GM12864 (cell line): ENCODE results near the gene GBX2.

ENCODE experiments used
- DNase-seq: peaks from one replicate; pipeline ENCODE4 v3.0.0-alpha.2; 2011; ENCODE audit warnings: low read depth
- H3K4me3 ChIP-seq: 2 replicates; pipeline ENCODE4 v1.5.1; 2011; ENCODE audit warnings: mild to moderate bottlenecking, low read depth, low read length, control low read depth
- TF ChIP-seq, protein P1 (sequence below): IDR thresholded peaks from 2 replicates; pipeline ENCODE4 v1.5.1; 2011; ENCODE audit warnings: low read depth, mild to moderate bottlenecking, moderate library complexity, low read length, control low read depth, inconsistent platforms; ENCODE audit errors: missing control alignments

Gene GBX2

DNA sequence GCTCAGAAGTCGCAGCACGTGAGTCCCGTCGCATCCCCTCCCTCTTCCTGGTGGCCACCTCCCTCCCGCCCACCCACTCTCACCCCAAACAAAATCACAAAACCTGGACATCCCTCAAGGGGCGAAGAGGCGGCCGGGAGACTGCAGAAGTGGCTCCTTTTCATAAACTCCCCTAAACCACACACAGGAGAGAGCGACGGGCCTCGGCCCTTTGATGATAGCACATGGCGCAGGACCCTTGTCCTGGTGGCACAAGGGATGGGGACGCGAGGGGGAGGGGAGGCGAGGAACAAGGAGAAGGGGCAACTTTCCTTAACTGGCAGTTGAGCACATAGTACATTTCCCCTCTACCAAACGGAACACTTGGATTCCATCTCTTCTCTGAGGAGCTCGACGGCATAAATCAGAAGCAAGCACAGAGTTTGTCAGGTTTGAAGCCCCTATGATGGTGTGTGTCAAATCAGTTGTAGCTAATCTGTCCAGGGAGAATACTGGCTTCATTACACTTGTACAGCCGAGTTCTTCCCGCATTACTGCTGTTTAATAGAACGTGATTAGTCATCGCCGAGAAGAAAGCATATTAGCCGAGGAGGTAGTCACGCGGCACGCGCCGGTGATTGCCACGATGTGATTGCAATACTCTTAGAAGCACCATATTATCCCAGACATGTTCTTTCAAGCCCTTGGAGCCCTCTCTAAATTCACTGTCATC, 43.8 kb downstream of the GBX2 start:
- TF ChIP-seq, protein P1, sequence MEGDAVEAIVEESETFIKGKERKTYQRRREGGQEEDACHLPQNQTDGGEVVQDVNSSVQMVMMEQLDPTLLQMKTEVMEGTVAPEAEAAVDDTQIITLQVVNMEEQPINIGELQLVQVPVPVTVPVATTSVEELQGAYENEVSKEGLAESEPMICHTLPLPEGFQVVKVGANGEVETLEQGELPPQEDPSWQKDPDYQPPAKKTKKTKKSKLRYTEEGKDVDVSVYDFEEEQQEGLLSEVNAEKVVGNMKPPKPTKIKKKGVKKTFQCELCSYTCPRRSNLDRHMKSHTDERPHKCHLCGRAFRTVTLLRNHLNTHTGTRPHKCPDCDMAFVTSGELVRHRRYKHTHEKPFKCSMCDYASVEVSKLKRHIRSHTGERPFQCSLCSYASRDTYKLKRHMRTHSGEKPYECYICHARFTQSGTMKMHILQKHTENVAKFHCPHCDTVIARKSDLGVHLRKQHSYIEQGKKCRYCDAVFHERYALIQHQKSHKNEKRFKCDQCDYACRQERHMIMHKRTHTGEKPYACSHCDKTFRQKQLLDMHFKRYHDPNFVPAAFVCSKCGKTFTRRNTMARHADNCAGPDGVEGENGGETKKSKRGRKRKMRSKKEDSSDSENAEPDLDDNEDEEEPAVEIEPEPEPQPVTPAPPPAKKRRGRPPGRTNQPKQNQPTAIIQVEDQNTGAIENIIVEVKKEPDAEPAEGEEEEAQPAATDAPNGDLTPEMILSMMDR = no peak
- DNase-seq = no peak
- H3K4me3 ChIP-seq = no peak overlapping the region

DNA sequence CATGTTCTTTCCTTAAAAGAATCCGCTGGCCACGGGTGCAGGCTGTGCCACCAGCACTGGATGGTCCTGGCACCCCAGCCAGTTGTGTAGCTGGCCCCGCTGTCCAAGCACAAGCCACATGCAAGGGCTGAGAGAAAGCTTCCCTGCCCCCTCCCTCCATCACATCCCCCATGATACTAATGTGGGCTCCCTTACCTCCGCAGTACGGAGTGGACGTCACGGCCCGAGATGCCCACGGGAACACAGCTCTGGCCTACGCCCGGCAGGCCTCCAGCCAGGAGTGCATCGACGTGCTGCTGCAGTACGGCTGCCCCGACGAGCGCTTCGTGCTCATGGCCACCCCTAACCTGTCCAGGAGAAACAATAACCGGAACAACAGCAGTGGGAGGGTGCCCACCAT, 44.5 kb downstream of the GBX2 start:
- no peak for DNase-seq
- H3K4me3 ChIP-seq = no peak overlapping the region
- TF ChIP-seq, protein P1 = no peak

DNA sequence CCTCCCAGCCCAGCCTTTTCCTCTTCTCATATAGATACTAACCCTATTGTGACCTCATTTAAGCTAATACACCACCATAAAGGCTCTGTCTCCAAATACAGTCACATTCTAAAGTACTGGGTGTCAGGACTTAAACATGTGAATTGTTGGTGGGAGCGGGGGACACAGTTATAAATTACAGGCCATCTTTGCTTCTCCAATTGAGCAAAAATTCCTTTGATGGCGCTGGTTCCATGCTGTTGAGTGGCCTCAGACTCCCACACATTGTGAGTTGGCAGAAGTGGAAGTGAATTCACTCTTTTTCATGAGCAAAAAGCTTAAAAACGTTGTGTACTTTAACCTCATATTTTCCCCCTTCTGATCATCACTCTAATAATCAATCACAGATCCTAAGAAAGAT, 46.0 kb downstream of the GBX2 start:
- H3K4me3 ChIP-seq = no peak overlapping the region
- no peak for DNase-seq
- TF ChIP-seq, protein P1 = no peak

DNA sequence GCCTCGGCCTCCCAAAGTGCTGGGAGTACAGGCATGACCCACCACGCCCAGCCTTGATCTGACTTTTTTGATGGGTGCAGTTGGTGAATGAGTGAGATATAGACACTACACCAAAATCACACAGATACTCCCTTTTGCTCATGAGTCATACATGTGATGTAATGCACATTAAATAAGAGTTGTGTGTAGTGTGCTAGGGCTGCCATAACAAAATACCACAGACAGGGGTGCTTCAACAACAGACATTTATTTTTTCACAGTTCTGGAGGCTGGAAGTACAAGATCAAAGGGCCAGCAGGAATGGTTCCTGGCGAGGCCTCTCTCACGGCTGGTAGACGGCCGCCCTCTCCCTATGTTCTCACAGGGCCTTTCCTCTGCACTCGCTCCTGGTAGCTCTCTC, 46.6 kb downstream of the GBX2 start:
- DNase-seq = no peak
- TF ChIP-seq, protein P1 = no peak

DNA sequence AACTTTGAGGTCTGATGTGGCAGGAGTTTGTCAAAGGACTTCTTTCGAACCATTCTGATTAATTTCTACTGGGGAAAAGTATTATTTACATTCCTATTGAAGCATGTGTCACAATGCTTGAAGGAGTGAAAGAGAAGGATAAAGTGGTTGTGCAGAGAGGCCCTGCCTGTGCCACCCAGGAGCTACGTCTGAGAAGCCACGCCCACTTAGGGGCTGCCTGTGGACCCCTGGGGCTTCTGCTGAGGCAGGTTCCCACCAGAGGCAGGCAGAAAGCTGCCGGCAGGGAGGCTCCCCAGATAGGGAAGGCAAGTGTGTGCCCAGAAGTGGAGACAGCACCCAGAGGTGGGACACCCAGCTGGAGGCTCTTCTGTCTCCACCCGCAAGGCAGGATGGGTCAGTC, 47.4 kb downstream of the GBX2 start:
- no peak overlapping the region for H3K4me3 ChIP-seq
- TF ChIP-seq, protein P1 = no peak
- no peak for DNase-seq

More for the DNA sequence above, 46.6 kb downstream of the GBX2 start:
- no peak overlapping the region for H3K4me3 ChIP-seq

DNA sequence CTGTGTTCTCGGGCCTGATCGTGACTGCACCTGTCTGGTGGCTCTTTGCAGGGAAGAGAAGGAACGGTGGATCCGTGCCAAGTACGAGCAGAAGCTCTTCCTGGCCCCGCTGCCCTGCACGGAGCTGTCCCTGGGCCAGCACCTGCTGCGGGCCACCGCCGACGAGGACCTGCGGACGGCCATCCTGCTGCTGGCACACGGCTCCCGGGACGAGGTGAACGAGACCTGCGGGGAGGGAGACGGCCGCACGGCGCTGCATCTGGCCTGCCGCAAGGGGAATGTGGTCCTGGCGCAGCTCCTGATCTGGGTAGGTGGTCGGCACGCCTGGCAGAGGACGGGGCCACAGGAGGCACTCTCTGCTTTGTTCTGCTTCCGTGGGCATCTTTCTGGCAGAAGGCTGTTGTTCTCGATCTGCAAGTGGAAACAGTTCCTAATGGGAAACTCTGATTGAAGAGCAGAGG, 48.0 kb downstream of the GBX2 start:
- no peak overlapping the region for H3K4me3 ChIP-seq
- DNase-seq = no peak
- TF ChIP-seq, protein P1 = no peak

DNA sequence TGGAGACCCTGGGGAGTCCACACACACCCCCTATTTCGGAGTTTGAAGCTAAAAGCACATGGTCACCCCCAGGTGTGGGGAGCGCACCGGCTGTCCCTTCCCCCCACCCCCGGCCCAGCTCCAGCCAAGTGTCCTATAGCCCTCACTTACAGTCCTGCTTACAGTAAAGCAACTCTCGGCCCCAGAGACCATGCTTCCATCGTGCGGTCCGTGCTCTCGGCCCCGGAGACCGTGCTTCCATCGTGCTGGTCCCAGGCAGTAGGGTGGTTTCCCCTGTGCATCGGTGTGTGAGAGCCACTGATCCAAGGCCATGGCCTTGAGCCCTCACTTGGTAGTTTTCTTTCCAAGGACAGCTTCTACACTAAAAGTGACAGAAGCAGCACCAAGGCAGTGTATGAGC, 48.7 kb downstream of the GBX2 start:
- TF ChIP-seq, protein P1 = no peak
- H3K4me3 ChIP-seq = no peak overlapping the region
- no peak for DNase-seq
